GM13976 (cell line): ENCODE data around the gene NMT1.
"Not testable (repeated sequence)": the region's sequence is repeated elsewhere in the genome, so short reads cannot be mapped to it uniquely, and the experiment has no call there.

ENCODE experiments used
- DNase-seq: peaks from one replicate; pipeline ENCODE4 v3.0.0; 2012; ENCODE audit warnings: low spot score
- CTCF ChIP-seq: IDR thresholded peaks from 2 replicates; pipeline ENCODE4 v1.5.1; 2012; ENCODE audit warnings: borderline replicate concordance, mild to moderate bottlenecking; ENCODE audit not compliant: insufficient read depth; ENCODE audit errors: extremely low read depth, missing control alignments, control extremely low read depth
- in situ Hi-C: fragments of 300-500 bp; cut with MboI; formaldehyde crosslinking; loops from one replicate; pipeline ENCODE4 v1.12.0; 2022; ENCODE audit warnings: low sequenced_read_pairs, mixed read lengths, inconsistent platforms; ENCODE audit not compliant: unreplicated experiment

NMT1 gene

GRCh38 chr17:45123076-45123770, 62.1 kb downstream of the NMT1 start:
- in situ Hi-C loops: no loop called here
- no peak for TF ChIP-seq CTCF
- no peak for DNase-seq

- TF ChIP-seq CTCF: no peak
- in situ Hi-C loops: no loop called here
- DNase-seq: no peak
These were observed 63.0 kb downstream of the NMT1 start for GRCh38 chr17:45123930-45124796.

GRCh38 chr17:45124797-45125122, 63.6 kb downstream of the NMT1 start:
- DNase-seq, in situ Hi-C loops: not testable (repeated sequence)

- TF ChIP-seq CTCF: no peak
- in situ Hi-C loops: no loop called here
- no peak for DNase-seq
These were observed 64.4 kb downstream of the NMT1 start for GRCh38 chr17:45125509-45125908.

GRCh38 chr17:45127207-45127547, 66.1 kb downstream of the NMT1 start:
- no peak for DNase-seq
- in situ Hi-C loops: no loop called here
- no peak for TF ChIP-seq CTCF

- no peak for TF ChIP-seq CTCF
- no peak for DNase-seq
- in situ Hi-C loops: no loop called here
These were observed 66.6 kb downstream of the NMT1 start for GRCh38 chr17:45127548-45128300.

- in situ Hi-C loops: no loop called here
- no peak for DNase-seq
- TF ChIP-seq CTCF: no peak
These were observed 67.2 kb downstream of the NMT1 start for GRCh38 chr17:45128331-45128730.
